ENCODE data around the gene GNA12. TPM values are rescaled to one million over a fixed set of nuclear protein-coding genes. Genes with fewer than 3 reads are reported as not detected.

The GNA12 gene
- total RNA-seq, 1 experiment from 2014 or later: 35.5 TPM

DNA sequence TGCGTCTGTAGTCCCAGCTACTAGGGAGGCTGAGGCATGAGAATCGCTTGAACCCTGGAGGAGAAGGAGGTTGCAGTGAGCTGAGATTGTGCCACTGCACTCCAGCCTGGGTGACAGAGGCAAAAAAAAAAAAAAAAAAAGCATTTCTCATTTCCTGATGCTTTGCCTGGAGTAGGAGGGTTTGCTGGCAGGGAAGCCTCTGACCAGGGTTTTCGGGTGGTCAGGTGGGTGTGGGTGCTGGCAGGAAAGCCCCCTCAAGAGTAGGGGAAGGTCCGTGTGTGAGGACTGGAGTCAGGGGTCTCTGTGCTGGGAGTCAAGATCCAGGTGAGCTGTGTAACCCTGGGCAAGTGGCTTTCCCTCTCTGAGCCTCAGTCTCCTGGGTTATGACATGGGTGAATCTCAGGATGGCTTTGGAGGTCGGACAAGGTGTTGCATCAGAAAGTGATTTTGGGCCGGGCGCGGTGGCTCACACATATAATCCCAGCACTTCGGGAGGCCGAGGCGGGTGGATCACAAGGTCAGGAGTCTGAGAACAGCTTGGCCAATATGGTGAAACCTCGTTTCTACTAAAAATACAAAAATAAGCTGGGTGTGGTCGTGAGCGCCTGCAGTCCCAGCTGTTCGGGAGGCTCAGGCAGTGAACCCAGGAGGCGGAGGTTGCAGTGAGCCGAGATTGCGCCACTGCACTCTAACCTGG lies 152.9 kb downstream of the GNA12 start:
- DNase-seq (ENCODE audit: low spot score): no peak
- H3K27ac ChIP-seq (ENCODE audit: low read depth, low read length, poor library complexity, severe bottlenecking): no peak overlapping the region
- H3K36me3 ChIP-seq (ENCODE audit: insufficient read depth, low read length, poor library complexity, severe bottlenecking): no peaks in the 10 kb centered on the region
- no peaks in the 10 kb centered on the region for H3K4me1 ChIP-seq (ENCODE audit: insufficient read depth, low read length, poor library complexity, severe bottlenecking)
- BruUV-seq (replicated peaks): no TSS peak
- ChIA-PET POLR2A (ENCODE audit: low non-redundant PET) (no interaction called here), CTCF (interaction anchor here (0.5 kb wide), 1 partner anchor 411 kb away, joined by 4 read pairs; no protein-coding TSS in a partner anchor)
- peaks cover 45% of the 10 kb centered on the region for H3K27me3 ChIP-seq (replicated peaks; ENCODE audit: insufficient read depth, low read depth, low read length, poor library complexity)
- TF ChIP-seq EZH2 (IDR thresholded peaks at IDR 0.05; ENCODE audit: borderline replicate concordance, low read depth, low read length, poor library complexity, severe bottlenecking): no peak
- TF ChIP-seq, protein P1, sequence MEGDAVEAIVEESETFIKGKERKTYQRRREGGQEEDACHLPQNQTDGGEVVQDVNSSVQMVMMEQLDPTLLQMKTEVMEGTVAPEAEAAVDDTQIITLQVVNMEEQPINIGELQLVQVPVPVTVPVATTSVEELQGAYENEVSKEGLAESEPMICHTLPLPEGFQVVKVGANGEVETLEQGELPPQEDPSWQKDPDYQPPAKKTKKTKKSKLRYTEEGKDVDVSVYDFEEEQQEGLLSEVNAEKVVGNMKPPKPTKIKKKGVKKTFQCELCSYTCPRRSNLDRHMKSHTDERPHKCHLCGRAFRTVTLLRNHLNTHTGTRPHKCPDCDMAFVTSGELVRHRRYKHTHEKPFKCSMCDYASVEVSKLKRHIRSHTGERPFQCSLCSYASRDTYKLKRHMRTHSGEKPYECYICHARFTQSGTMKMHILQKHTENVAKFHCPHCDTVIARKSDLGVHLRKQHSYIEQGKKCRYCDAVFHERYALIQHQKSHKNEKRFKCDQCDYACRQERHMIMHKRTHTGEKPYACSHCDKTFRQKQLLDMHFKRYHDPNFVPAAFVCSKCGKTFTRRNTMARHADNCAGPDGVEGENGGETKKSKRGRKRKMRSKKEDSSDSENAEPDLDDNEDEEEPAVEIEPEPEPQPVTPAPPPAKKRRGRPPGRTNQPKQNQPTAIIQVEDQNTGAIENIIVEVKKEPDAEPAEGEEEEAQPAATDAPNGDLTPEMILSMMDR (conservative IDR thresholded peaks at IDR 0.05; ENCODE audit: low read depth, low read length): no peak
- H3K9me3 ChIP-seq (ENCODE audit: low read depth, low read length, poor library complexity, severe bottlenecking): no peaks in the 10 kb centered on the region
- intact Hi-C loops (cut with micrococcal nuclease; ENCODE audit: unreplicated experiment): no loop called here
- no peak overlapping the region for H3K4me3 ChIP-seq (ENCODE audit: low read depth, low read length, poor library complexity, severe bottlenecking)

DNA sequence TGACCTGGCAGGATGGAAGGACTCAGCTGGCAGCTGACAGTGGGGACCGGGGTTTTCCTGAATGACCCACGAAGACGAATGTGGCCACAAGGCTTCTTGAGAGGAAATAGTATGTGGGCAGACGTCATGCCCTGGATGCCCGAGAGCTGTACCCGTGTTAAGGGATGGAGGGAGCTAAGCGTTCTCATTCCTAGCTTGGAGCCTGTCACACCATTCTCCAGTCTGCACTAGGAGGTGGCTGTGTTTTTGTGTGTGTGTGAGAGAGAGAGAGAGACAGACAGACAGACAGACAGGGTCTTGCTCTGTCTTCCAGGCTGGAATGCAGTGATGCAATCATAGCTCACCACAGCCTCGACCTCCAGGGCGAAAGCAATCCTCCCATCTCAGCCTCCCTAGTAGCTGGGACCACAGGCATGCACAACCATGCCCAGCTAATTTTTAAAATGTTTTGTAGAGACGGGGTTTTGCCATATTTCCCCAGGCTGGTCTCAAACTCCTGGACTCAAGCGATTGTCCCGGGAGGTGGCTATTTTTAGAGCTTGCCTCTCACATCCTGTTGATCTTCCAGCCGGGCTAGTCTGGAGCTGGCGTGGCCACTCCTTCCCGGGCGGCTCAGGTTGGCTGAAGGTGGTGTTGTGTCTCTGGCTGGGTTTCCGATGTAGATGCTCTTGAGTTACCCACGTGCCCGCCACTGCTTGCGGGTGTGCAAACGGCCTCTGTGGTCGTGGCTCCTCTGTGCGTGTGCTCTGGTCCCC lies 154.0 kb downstream of the GNA12 start:
- Histone ChIP-seq H3K27me3 (replicated peaks; ENCODE audit: insufficient read depth, low read depth, low read length, poor library complexity) (peaks cover 50% of the 10 kb centered on the region), H3K36me3 (ENCODE audit: insufficient read depth, low read length, poor library complexity, severe bottlenecking) (no peaks in the 10 kb centered on the region), H3K9me3 (ENCODE audit: low read depth, low read length, poor library complexity, severe bottlenecking) (no peaks in the 10 kb centered on the region), H3K4me1 (ENCODE audit: insufficient read depth, low read length, poor library complexity, severe bottlenecking) (no peaks in the 10 kb centered on the region), H3K27ac (ENCODE audit: low read depth, low read length, poor library complexity, severe bottlenecking) (no peak overlapping the region), H3K4me3 (ENCODE audit: low read depth, low read length, poor library complexity, severe bottlenecking) (no peak overlapping the region)
- BruUV-seq (replicated peaks): no TSS peak
- POLR2A ChIA-PET (ENCODE audit: low non-redundant PET): no interaction called here
- intact Hi-C loops (cut with micrococcal nuclease; ENCODE audit: unreplicated experiment): no loop called here
- no peak for DNase-seq (ENCODE audit: low spot score)
- no peak for TF ChIP-seq EZH2 (IDR thresholded peaks at IDR 0.05; ENCODE audit: borderline replicate concordance, low read depth, low read length, poor library complexity, severe bottlenecking)
- TF ChIP-seq, protein P1 (conservative IDR thresholded peaks at IDR 0.05; ENCODE audit: low read depth, low read length): no peak
- CTCF ChIA-PET: no interaction called here

DNA sequence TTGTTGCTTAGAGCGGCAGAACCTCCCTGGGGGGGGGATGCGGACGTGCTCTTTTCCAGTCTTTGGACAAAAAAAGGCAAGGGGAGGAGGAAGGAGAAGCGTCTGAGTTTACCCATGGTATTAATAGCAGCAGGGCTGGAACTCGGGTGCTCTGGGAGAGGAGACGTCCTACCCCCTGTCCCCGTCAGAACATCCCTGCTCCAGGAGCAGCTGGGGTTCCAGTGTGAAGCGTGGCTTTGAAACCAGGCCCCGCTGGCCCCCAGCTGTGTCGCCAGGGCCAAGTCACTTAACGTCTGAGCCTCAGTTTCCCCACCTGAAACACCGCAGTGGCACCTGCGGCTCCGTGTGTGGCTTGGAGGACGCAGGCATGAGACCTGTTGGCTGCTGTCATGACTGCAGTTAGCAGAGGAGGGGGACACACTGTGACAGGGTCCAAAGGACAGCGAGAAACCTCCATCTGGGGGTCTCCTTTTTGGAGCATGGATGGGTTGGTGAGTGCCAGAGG lies 154.7 kb downstream of the GNA12 start:
- no TSS peak for BruUV-seq (replicated peaks)

More for the DNA sequence above, 154.7 kb downstream of the GNA12 start:
- intact Hi-C loops (cut with micrococcal nuclease; ENCODE audit: unreplicated experiment): no loop called here
- TF ChIP-seq, protein P1 (conservative IDR thresholded peaks at IDR 0.05; ENCODE audit: low read depth, low read length): no peak
- no peak for TF ChIP-seq EZH2 (IDR thresholded peaks at IDR 0.05; ENCODE audit: borderline replicate concordance, low read depth, low read length, poor library complexity, severe bottlenecking)
- Histone ChIP-seq H3K27ac (ENCODE audit: low read depth, low read length, poor library complexity, severe bottlenecking) (no peak overlapping the region), H3K4me3 (ENCODE audit: low read depth, low read length, poor library complexity, severe bottlenecking) (no peak overlapping the region), H3K36me3 (ENCODE audit: insufficient read depth, low read length, poor library complexity, severe bottlenecking) (no peaks in the 10 kb centered on the region), H3K27me3 (replicated peaks; ENCODE audit: insufficient read depth, low read depth, low read length, poor library complexity) (peaks cover 50% of the 10 kb centered on the region), H3K4me1 (ENCODE audit: insufficient read depth, low read length, poor library complexity, severe bottlenecking) (no peaks in the 10 kb centered on the region), H3K9me3 (ENCODE audit: low read depth, low read length, poor library complexity, severe bottlenecking) (no peaks in the 10 kb centered on the region)
- no peak for DNase-seq (ENCODE audit: low spot score)
- ChIA-PET CTCF (no interaction called here), POLR2A (ENCODE audit: low non-redundant PET) (no interaction called here)

Measured in A673 (cell line).